IMR-90 (cell line): ENCODE data around the gene SNX30. TPM values are rescaled to one million over a fixed set of nuclear protein-coding genes. Genes with fewer than 3 reads are reported as not detected.

Experiments
- ATAC-seq: fragments of 200-7000 bp; cut with Tn5 transposase; 2 replicates; pipeline ENCODE4 v1.9.1; 2020; ENCODE audit warnings: low read depth, mild to moderate bottlenecking, moderate library complexity
- BruUV-seq: library from RNA; stranded (reverse); fragments of 400-500 nt; replicated peaks from 2 replicates; lab custom pipeline; 2021; lab: Mats Ljungman, UMichigan
- CTCF ChIA-PET: fragments of 300-600 bp; formaldehyde crosslinking; extraction: SDS; loops from one replicate; lab custom pipeline; 2021; ENCODE audit warnings: antibody characterized with exemption; lab: Yijun Ruan, JAX
- POLR2A ChIA-PET: fragments of 300-600 bp; sonication (Branson Sonifier 250); formaldehyde crosslinking; loops from one replicate; lab custom pipeline; 2022; ENCODE audit warnings: antibody characterized with exemption; ENCODE audit not compliant: unreplicated experiment; lab: Charles Lee
- DNase-seq: peaks from one replicate; pipeline ENCODE4 v3.0.0; 2013
- H2AFZ ChIP-seq: replicated peaks from 2 replicates; pipeline ENCODE3; 2013; ENCODE audit warnings: low read length, mild to moderate bottlenecking; ENCODE audit not compliant: poor library complexity
- H2AK5ac ChIP-seq: 2 replicates; pipeline ENCODE4 v1.6.1; 2013; ENCODE audit warnings: low read depth, low read length, inconsistent platforms
- H2AK9ac ChIP-seq: replicated peaks from 2 replicates; pipeline ENCODE3; 2013; ENCODE audit warnings: mild to moderate bottlenecking, low read depth, low read length, moderate library complexity; ENCODE audit not compliant: poor library complexity
- H2BK120ac ChIP-seq: 2 replicates; pipeline ENCODE4 v1.6.1; 2013; ENCODE audit warnings: low read depth, low read length, inconsistent platforms
- H2BK15ac ChIP-seq: 3 replicates; pipeline ENCODE4 v1.6.1; 2013; ENCODE audit warnings: low read depth, low read length, inconsistent platforms
- H2BK20ac ChIP-seq: 2 replicates; pipeline ENCODE4 v1.6.1; 2013; ENCODE audit warnings: low read depth, mild to moderate bottlenecking, inconsistent platforms, low read length, moderate library complexity
- H2BK5ac ChIP-seq: 2 replicates; pipeline ENCODE4 v1.6.1; 2013; ENCODE audit warnings: mild to moderate bottlenecking, low read depth, low read length, inconsistent platforms; ENCODE audit not compliant: poor library complexity, severe bottlenecking
- H3K14ac ChIP-seq: replicated peaks from 2 replicates; pipeline ENCODE4 v1.6.1; 2013; ENCODE audit warnings: low read depth, low read length, inconsistent platforms
- H3K18ac ChIP-seq: 2 replicates; pipeline ENCODE4 v1.6.1; 2013; ENCODE audit warnings: low read depth, low read length, control low read depth
- H3K23ac ChIP-seq: 2 replicates; pipeline ENCODE4 v1.6.1; 2013; ENCODE audit warnings: low read depth, low read length, inconsistent platforms
- H3K27ac ChIP-seq: 2 replicates; pipeline ENCODE4 v1.5.1; 2013; ENCODE audit warnings: mild to moderate bottlenecking, control low read depth, low read length; ENCODE audit not compliant: insufficient read depth
- H3K27me3 ChIP-seq: 2 replicates; pipeline ENCODE4 v1.6.1; 2013; ENCODE audit warnings: low read length; ENCODE audit not compliant: control insufficient read depth, insufficient read depth
- H3K36me3 ChIP-seq: 2 replicates; pipeline ENCODE4 v1.6.1; 2013; ENCODE audit warnings: low read length, mixed read lengths; ENCODE audit not compliant: control insufficient read depth, insufficient read depth
- H3K4ac ChIP-seq: 2 replicates; pipeline ENCODE4 v1.6.1; 2013; ENCODE audit warnings: low read depth, low read length, inconsistent platforms
- H3K4me1 ChIP-seq: 2 replicates; pipeline ENCODE4 v1.6.1; 2013; ENCODE audit warnings: low read length, mixed read lengths; ENCODE audit not compliant: control insufficient read depth, insufficient read depth
- H3K4me2 ChIP-seq: 2 replicates; pipeline ENCODE4 v1.6.1; 2013; ENCODE audit warnings: low read depth, mild to moderate bottlenecking, control low read depth, low read length, moderate library complexity
- H3K4me3 ChIP-seq: 2 replicates; pipeline ENCODE4 v1.5.1; 2013; ENCODE audit warnings: low read depth, mild to moderate bottlenecking, control low read depth, low read length, moderate library complexity; ENCODE audit not compliant: insufficient read depth
- H3K56ac ChIP-seq: 2 replicates; pipeline ENCODE4 v1.6.1; 2013; ENCODE audit warnings: low read length, inconsistent platforms; ENCODE audit not compliant: insufficient read depth; ENCODE audit errors: extremely low read depth
- H3K79me1 ChIP-seq, 2 experiments: 2 replicates each; pipeline ENCODE4 v1.6.1; 2013; ENCODE audit warnings: low read length in 2 of 2, inconsistent platforms in 1 of 2, low read depth in 1 of 2
- H3K9ac ChIP-seq: 2 replicates; pipeline ENCODE4 v1.6.1; 2013; ENCODE audit warnings: low read depth, low read length, control low read depth
- H3K9me1 ChIP-seq: 2 replicates; pipeline ENCODE4 v1.6.1; 2013; ENCODE audit warnings: low read length, inconsistent platforms; ENCODE audit not compliant: insufficient read depth
- H3K9me3 ChIP-seq: 2 replicates; pipeline ENCODE4 v1.6.1; 2013; ENCODE audit warnings: low read length; ENCODE audit not compliant: control insufficient read depth, insufficient read depth
- H4K20me1 ChIP-seq: 2 replicates; pipeline ENCODE4 v1.6.1; 2013; ENCODE audit warnings: low read length, inconsistent platforms; ENCODE audit not compliant: insufficient read depth
- H4K5ac ChIP-seq: 2 replicates; pipeline ENCODE4 v1.6.1; 2013; ENCODE audit warnings: mild to moderate bottlenecking, low read depth, low read length, control low read depth
- H4K8ac ChIP-seq, 2 experiments: 2 replicates each; pipeline ENCODE4 v1.6.1; 2013; ENCODE audit warnings: low read depth in 2 of 2, low read length in 2 of 2, control low read depth in 1 of 2, inconsistent platforms in 1 of 2
- H4K91ac ChIP-seq: 2 replicates; pipeline ENCODE4 v1.6.1; 2013; ENCODE audit warnings: low read depth, low read length, inconsistent platforms; ENCODE audit not compliant: insufficient read depth
- CEBPB ChIP-seq: IDR thresholded peaks from 2 replicates; pipeline ENCODE4 v1.6.1; 2012; ENCODE audit warnings: low read depth, low read length, improper control_type of control experiment
- CHD1 ChIP-seq: IDR thresholded peaks from 2 replicates; pipeline ENCODE4 v1.6.1; 2012; ENCODE audit warnings: low read depth, low read length, improper control_type of control experiment
- MAFK ChIP-seq: IDR thresholded peaks from 2 replicates; pipeline ENCODE4 v1.6.1; 2012; ENCODE audit warnings: low read depth, low read length, improper control_type of control experiment
- MXI1 ChIP-seq: IDR thresholded peaks from 2 replicates; pipeline ENCODE4 v1.6.1; 2012; ENCODE audit warnings: low read depth, mild to moderate bottlenecking, low read length, moderate library complexity, borderline replicate concordance
- NFE2L2 ChIP-seq: fragments of 150-350 bp; IDR thresholded peaks from 2 replicates; pipeline ENCODE4 v1.6.1; 2016; ENCODE audit warnings: low read depth, mild to moderate bottlenecking, low read length
- RCOR1 ChIP-seq: IDR thresholded peaks from 2 replicates; pipeline ENCODE4 v1.6.1; 2012; ENCODE audit warnings: mild to moderate bottlenecking, low read length, improper control_type of control experiment; ENCODE audit not compliant: insufficient replicate concordance
- WGBS, 2 experiments: methylation state at CpG; one replicate each; pipeline versions ENCODE4 v1.1.5 to v1.1.7; 2013; ENCODE audit warnings: missing lambda C conversion rate in 2 of 2; ENCODE audit not compliant: insufficient read length in 1 of 2; ENCODE audit errors: extremely low coverage in 2 of 2; 5-methylcytosine and 5-hydroxymethylcytosine counted together
- dilution Hi-C: fragments of 300-500 bp; cut with HindIII; formaldehyde crosslinking; loops from one replicate; pipeline ENCODE4 v1.14.3; 2018; ENCODE audit warnings: low sequenced_read_pairs; ENCODE audit not compliant: unreplicated experiment
- in situ Hi-C: fragments of 300-500 bp; cut with MboI; formaldehyde crosslinking; loops from 3 replicates; pipeline ENCODE4 v1.14.3; 2019; ENCODE audit warnings: low sequenced_read_pairs, inconsistent platforms, mixed read lengths
- intact Hi-C: fragments of 100-400 bp; cut with micrococcal nuclease; formaldehyde crosslinking; loops from 2 replicates; pipeline ENCODE4 v1.10.0; 2022
- polyA plus RNA-seq, 3 experiments: library from polyadenylated mRNA; depleted of rRNA; stranded (reverse); fragments of >200 nt; gene quantifications; 2 replicates each; pipeline ENCODE4 v1.2.3, GENCODE V29; 2012; ENCODE audit warnings: low replicate concordance in 1 of 3
- total RNA-seq: library from RNA; depleted of rRNA; stranded (reverse); fragments of >200 nt; gene quantifications from 2 replicates; pipeline ENCODE4 v1.2.3, GENCODE V29; 2012

The SNX30 gene
- total and polyA plus RNA-seq, 2 of the 4 experiments (the other 2 are of a cell fraction) = 8.0 to 18.8 TPM

- no peak overlapping the region for H3K9ac ChIP-seq
- H3K27ac ChIP-seq = no peak overlapping the region
- ATAC-seq = no peak
- no peak overlapping the region for H2BK20ac ChIP-seq
- no peaks in the 10 kb centered on the region for H4K20me1 ChIP-seq
- no peak overlapping the region for H4K5ac ChIP-seq
- 100% methylated on average over 1 of the region's 2 CpGs; no CpG with 5 or more reads in 1 of the 2 experiments for WGBS, 2 experiments
- H3K18ac ChIP-seq = no peak overlapping the region
- no peak overlapping the region for H3K4me3 ChIP-seq
- no peaks in the 10 kb centered on the region for H3K9me3 ChIP-seq
- intact Hi-C loops = no loop called here
- no peak overlapping the region for H3K14ac ChIP-seq
- H4K8ac ChIP-seq = no peak overlapping the region
- no peak overlapping the region for H3K4me2 ChIP-seq
- H3K4me1 ChIP-seq = peaks cover 21% of the 10 kb centered on the region
- H2BK5ac ChIP-seq = no peak overlapping the region
- in situ Hi-C loops = no loop called here
- peaks cover 3% of the 10 kb centered on the region for H3K36me3 ChIP-seq
- H2AFZ ChIP-seq = no peak overlapping the region
- no peak overlapping the region for H2AK5ac ChIP-seq
- no TSS peak for BruUV-seq
- H3K27me3 ChIP-seq = no peaks in the 10 kb centered on the region
- no peak overlapping the region for H2AK9ac ChIP-seq
- no peak overlapping the region for H4K91ac ChIP-seq
- no peak overlapping the region for H2BK15ac ChIP-seq
- H3K56ac ChIP-seq = no peak overlapping the region
- TF ChIP-seq NFE2L2 = no peak
- TF ChIP-seq RCOR1 = no peak
- no peak for TF ChIP-seq MAFK
- TF ChIP-seq MXI1 = no peak
- no peak for TF ChIP-seq CHD1
- TF ChIP-seq CEBPB = no peak
- H3K4ac ChIP-seq = no peak overlapping the region
- H3K9me1 ChIP-seq = peaks cover 17% of the 10 kb centered on the region
- CTCF ChIA-PET = interaction anchor here (0.8 kb wide), 1 partner anchor 39 kb away, joined by 3 read pairs; no protein-coding TSS in a partner anchor
- dilution Hi-C loops = no loop called here
- no peak overlapping the region for H2BK120ac ChIP-seq
- POLR2A ChIA-PET = no interaction called here
- DNase-seq = no peak
- H3K79me1 ChIP-seq = peaks cover 0 to 10% of the 10 kb centered on the region in 2 experiments; a peak in 2 of 4 replicates
- no peak overlapping the region for H3K23ac ChIP-seq
Measured at GRCh38 chr9:112863746-112864145, 113.2 kb downstream of the SNX30 start.
